Stimulated activated CD4-positive, alpha-beta T cell treated with anti-CD3 and anti-CD28 coated beads, Interleukin-2, amount 100 ng/mL, for 24 hours (primary cell): Measurements from ENCODE around the gene PCSK1N.

Experiments used
- DNase-seq, 2 donors: peaks; one replicate each; pipeline ENCODE4 v3.0.0-alpha.2; 2020

Gene PCSK1N

DNA sequence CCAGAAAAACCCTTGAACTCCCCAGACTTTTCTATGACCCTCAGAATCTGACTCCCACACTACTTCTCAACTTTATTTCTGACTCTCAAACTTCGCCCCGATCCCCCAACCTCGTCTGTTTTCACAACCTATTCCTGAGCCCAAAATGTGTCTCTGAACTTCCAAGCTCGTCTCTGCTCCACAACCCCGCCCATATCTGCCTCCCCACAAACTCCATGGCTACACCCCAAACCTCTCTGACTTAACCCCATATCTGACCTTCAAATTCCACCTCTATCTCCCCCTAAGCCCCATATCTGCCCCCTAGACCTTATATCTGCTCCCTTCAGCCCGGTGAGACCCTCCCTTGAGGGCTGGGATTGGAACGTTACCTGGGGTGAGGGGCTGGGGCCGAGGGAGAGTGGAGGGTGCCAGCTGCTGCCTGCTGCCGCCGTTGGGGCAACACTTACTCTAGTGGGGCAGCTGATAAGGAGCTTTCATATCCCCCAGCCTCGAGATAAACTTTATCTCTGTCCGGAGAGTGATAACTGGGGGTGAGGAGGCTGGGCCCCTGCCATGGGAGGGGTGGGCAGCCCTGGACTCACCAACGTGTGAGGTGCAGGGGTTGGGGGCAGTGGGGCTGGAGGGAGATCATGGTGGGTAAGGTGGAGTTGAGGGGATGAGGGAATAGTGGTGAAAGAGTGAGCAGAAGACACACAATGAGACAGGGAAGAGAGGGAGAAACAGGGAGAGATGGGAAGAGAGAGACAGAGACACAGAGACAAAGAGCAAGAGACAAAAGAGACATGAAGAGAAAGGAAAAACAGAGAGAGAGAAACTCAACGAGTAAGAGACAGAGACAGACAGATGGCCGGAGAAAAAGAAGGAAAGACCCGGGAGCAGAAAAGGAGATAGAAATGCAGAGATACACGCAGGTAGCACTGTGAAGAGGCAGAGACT is 47.6 kb downstream of the PCSK1N start:
- no peak for DNase-seq

DNA sequence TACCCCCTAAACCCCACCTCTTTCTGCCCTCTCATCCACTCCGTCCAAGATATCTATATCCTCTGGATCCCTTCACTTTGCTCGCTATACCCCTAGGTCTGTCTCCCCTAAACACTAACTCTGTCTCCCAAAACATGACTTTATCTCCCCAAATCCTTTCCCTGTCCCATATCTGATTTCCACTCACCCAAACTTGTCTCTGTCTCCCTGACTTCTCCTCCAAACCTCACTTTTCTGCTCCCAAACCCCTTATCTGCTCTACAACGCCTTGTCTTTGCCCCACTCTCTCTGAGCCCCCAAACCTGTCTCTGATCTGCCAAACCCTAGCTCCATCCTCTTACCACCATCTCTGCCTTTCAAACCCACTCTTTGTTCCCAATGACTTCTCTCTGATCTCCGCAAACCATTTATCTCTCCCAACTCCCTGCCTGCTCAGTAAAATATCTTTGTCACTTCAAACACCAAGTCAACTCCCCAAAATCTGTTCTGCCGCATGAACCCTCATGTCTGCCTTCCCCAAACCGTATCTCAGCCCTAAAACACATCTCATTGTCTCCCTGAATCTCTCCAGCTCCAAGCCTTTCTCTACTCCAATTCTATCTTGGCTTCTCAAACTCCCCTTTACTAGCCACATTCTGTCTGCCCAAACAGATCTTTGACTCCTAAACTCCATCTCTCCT is 48.4 kb downstream of the PCSK1N start:
- DNase-seq, result no peak

DNA sequence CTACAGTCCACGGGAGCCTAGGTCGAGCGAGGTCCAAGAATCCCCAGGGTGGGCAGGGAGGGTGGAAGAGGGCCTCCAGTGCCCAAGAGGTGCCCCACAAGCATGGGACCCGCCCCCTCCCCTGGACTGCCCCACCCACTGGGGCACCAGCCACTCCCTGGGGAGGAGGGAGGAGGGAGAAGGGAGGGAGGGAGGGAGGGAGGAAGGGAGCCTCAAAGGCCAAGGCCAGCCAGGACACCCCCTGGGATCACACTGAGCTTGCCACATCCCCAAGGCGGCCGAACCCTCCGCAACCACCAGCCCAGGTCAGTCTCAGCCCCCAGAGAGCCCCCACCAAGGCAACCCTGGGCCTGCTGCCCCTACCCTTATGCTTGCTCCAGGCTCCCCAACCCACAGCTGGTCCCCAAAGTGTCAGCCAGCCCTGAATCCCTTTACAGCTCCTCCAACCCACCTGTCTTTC is 49.0 kb downstream of the PCSK1N start, which contains the start of gene GATA1:
TSS of gene GATA1 (plus strand) at position 250 of the 460 bp plus-strand sequence. CDS start 4,520 bp downstream, outside the sequence.
- no peak for DNase-seq

DNA sequence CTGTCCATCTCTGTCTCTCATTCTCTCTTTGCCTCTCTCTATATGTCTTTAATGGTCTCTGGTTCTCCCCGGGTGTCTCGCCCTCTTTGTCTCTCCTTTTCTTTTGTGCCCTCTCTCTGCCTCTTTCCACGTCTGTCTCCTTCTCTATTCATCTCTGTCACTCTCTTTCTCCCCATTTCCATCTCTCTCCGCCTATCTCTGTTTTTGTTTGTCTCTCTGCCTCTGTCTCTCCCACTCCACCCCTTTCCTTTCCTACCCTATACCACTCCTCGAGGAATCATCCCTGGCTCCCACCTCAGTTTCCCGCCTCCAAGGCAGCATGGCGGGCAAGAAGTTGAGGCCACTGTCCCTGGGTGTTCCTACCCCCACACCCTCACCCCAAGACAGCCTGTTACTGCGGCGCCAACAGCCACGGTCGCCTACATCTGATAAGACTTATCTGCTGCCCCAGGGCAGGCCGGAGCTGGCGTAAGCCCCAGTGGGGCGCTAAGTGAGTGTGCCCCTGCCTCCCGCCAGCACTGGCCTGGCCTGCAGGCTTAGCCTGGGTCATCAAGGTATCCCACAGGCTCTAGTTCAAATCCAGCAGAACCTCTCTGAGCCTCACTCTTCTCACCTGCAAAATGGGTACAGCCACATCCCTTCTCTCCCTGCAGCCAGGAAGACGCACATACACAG is 49.7 kb downstream of the PCSK1N start:
- DNase-seq, result no peak

DNA sequence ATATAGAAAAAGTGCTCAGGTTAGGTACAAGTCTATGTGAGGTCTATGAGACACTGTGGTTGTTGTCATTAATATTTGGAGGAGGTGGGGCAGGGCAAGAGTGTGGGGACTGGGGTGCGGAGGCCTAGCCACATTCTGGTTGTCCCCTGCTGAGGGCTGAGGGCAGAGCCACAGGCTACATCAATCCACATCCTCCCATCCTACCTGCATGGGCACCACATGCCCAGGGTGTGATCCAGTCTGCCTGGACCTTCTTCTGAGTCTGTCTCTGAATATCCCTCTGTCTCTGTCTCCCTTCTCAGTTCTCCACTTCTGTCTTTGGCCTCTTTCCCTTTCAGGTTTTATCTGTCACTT is 50.2 kb downstream of the PCSK1N start:
- DNase-seq, result no peak

DNA sequence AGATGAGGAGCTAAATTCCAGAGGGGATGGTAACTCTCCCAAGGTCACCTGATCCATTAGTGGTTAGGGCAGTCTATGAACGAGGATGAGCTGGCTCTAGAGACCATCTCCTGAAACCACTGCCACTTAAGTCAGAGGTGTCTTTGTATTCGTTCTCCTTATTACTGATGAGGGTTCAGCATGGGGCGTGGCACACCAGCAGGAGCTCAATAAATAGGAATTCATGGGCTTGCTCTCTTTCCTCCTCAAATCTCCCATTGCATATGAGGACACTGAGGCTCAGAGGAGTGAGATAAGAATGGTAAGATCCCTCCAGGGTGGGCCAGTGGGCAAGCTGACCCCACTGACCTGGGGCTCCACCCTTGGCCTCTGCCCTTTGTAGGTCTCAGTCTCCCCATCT is 50.7 kb downstream of the PCSK1N start:
- DNase-seq, result no peak

DNA sequence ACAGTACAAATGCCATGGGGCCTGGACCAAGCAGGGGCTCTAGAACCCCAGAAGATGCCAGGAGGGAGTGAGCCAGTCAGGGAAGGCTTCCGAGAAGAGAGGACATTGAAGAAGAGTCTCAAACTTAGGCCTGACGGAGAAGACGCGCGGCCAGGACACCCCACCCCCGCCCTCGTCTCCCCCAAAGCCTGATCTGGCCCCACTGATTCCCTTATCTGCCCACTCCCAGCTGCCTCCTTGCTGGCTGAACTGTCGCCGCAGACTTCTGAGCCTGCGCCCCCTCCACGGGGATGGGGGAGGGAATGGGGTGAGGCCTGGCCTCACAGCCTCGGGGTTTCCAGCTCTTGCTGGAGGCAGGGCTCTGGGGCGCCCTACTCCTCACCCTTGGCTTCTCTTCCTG is 52.6 kb downstream of the PCSK1N start:
- no peak for DNase-seq

DNA sequence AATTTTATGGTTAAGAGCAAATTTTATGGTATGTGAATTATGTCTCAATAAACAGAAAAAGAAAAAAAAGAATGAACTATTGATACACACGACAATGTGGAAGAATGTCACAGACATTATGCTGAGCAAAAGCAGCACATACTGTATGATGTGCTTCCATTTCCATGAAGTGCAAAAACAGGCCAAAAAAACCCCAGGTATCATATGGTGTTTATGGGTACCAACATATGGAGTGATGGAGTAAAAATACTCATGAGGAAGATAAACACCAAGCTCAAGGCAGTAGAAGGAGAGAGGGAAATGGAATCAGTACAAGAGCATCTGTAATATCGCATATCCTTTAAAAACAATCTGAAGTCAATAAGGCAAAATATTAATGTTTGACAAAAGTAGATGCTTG is 53.2 kb downstream of the PCSK1N start:
- no peak for DNase-seq

DNA sequence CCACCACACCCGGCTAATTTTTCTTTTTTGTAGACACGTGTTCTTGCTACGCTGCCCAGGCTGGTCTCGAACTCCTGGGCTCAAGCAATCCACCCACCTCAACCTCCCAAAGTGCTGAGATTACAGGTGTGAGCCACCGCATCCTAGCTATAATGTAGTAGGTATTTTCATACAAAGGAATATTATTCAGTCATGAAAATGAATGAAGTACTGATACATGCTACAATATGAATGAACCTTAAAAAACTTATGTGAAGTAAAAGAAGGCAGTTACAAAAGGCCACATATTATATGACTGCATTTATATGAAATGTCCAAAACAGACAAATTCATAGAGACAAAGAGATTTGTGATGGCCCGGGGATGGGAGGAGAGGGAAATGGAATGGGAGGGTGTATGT is 53.7 kb downstream of the PCSK1N start:
- no peak for DNase-seq
